Measurements from ENCODE around the gene SLC24A1. TPM values are rescaled to one million over a fixed set of nuclear protein-coding genes. Genes with fewer than 3 reads are reported as not detected.

SLC24A1 gene
- total and polyA plus RNA-seq, 2 of the 13 experiments (the other 11 are each of a cell fraction or from before 2014, with no cell fraction given) = 5.9 to 8.3 TPM

DNA sequence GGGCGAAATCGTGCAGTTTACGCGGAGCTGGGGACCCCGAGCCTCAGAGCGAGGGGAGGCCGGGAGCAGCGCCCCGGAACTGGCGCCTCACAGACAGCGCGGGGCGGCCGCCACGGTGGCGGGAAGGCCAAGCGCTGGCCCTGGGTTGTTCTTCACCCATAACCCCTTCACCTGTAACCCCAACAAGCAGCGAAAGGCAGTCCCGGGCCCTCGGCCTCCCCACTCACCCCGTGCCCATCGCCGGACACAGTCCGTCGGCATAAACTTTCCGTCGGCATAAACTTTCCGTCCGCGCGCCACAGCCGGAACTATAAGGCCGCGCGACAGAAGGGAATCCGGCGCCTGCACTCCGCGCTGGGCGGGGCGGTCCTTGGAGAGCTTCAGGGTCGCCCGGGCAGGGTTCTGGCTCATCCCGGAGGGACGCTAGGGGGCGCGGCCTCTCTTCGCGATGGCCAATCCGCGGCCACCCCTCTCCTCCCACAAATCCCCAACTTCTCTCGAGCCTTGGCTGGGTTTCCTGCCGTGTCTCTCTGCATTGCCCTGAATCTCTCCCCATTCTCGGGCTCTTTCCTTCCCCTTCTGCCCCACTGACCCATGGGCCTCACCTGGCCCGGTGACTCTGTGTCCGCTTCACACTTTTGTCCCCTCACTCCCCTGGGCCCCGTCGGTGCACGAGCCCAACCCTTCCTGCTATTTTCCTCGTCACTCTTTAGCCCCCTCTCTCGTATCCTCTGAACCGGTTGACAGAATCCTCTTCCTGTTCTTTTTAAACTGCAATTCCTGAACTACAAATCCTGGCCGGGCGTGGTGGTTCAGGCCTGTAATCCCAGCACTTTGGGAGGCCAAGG, 10.6 kb upstream of the SLC24A1 start, which contains the start of gene INTS14 (continued):
- TF ChIP-seq GTF2F1 (IDR thresholded peaks at IDR 0.05; ENCODE audit: low read length) (no peak), ZNF879 (CRISPR knock-in tag; IDR thresholded peaks at IDR 0.05) (0 out of 2 replicates have a peak, but pooled peaks have one; percentile 52), ZKSCAN5 (CRISPR knock-in tag; IDR thresholded peaks at IDR 0.05) (no peak), RBAK (CRISPR knock-in tag; IDR thresholded peaks at IDR 0.05) (no peak), ZC3H13 (CRISPR knock-in tag; IDR thresholded peaks at IDR 0.05) (peak; percentile 90), GTF3A (CRISPR knock-in tag; conservative IDR thresholded peaks at IDR 0.05) (peak; percentile 83), AHR (CRISPR knock-in tag; IDR thresholded peaks at IDR 0.05) (peak; percentile 96), ZFYVE20 (CRISPR knock-in tag; IDR thresholded peaks at IDR 0.05; ENCODE audit: borderline replicate concordance, low read depth) (no peak), MED13 (CRISPR knock-in tag; IDR thresholded peaks at IDR 0.05) (peak; percentile 46; the same call in 1 of the 2 replicates), ZSCAN9 (CRISPR knock-in tag; IDR thresholded peaks at IDR 0.05; ENCODE audit: borderline replicate concordance) (peak; percentile 95), CHD4 (IDR thresholded peaks at IDR 0.05; ENCODE audit: borderline replicate concordance, low read length) (no peak), SIN3A (IDR thresholded peaks at IDR 0.05; ENCODE audit: borderline replicate concordance, low read depth, low read length) (peak; percentile 87; the same call in 1 of the 2 replicates), SOX5 (CRISPR knock-in tag; IDR thresholded peaks at IDR 0.05; ENCODE audit: borderline replicate concordance) (peak; percentile 66; the same call in 1 of the 2 replicates), TRIM24 (CRISPR knock-in tag; IDR thresholded peaks at IDR 0.05) (no peak), DNMT3B (CRISPR knock-in tag; conservative IDR thresholded peaks at IDR 0.05) (no peak)
- TF ChIP-seq, protein P1, sequence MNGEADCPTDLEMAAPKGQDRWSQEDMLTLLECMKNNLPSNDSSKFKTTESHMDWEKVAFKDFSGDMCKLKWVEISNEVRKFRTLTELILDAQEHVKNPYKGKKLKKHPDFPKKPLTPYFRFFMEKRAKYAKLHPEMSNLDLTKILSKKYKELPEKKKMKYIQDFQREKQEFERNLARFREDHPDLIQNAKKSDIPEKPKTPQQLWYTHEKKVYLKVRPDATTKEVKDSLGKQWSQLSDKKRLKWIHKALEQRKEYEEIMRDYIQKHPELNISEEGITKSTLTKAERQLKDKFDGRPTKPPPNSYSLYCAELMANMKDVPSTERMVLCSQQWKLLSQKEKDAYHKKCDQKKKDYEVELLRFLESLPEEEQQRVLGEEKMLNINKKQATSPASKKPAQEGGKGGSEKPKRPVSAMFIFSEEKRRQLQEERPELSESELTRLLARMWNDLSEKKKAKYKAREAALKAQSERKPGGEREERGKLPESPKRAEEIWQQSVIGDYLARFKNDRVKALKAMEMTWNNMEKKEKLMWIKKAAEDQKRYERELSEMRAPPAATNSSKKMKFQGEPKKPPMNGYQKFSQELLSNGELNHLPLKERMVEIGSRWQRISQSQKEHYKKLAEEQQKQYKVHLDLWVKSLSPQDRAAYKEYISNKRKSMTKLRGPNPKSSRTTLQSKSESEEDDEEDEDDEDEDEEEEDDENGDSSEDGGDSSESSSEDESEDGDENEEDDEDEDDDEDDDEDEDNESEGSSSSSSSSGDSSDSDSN (CRISPR knock-in tag; IDR thresholded peaks at IDR 0.05) = peak; percentile 99
- TF ChIP-seq, protein P2, sequence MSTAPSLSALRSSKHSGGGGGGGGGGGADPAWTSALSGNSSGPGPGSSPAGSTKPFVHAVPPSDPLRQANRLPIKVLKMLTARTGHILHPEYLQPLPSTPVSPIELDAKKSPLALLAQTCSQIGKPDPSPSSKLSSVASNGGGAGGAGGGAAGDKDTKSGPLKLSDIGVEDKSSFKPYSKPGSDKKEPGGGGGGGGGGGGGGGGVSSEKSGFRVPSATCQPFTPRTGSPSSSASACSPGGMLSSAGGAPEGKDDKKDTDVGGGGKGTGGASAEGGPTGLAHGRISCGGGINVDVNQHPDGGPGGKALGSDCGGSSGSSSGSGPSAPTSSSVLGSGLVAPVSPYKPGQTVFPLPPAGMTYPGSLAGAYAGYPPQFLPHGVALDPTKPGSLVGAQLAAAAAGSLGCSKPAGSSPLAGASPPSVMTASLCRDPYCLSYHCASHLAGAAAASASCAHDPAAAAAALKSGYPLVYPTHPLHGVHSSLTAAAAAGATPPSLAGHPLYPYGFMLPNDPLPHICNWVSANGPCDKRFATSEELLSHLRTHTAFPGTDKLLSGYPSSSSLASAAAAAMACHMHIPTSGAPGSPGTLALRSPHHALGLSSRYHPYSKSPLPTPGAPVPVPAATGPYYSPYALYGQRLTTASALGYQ (CRISPR knock-in tag; IDR thresholded peaks at IDR 0.05) = peak; percentile 92
- TF ChIP-seq, protein P3, sequence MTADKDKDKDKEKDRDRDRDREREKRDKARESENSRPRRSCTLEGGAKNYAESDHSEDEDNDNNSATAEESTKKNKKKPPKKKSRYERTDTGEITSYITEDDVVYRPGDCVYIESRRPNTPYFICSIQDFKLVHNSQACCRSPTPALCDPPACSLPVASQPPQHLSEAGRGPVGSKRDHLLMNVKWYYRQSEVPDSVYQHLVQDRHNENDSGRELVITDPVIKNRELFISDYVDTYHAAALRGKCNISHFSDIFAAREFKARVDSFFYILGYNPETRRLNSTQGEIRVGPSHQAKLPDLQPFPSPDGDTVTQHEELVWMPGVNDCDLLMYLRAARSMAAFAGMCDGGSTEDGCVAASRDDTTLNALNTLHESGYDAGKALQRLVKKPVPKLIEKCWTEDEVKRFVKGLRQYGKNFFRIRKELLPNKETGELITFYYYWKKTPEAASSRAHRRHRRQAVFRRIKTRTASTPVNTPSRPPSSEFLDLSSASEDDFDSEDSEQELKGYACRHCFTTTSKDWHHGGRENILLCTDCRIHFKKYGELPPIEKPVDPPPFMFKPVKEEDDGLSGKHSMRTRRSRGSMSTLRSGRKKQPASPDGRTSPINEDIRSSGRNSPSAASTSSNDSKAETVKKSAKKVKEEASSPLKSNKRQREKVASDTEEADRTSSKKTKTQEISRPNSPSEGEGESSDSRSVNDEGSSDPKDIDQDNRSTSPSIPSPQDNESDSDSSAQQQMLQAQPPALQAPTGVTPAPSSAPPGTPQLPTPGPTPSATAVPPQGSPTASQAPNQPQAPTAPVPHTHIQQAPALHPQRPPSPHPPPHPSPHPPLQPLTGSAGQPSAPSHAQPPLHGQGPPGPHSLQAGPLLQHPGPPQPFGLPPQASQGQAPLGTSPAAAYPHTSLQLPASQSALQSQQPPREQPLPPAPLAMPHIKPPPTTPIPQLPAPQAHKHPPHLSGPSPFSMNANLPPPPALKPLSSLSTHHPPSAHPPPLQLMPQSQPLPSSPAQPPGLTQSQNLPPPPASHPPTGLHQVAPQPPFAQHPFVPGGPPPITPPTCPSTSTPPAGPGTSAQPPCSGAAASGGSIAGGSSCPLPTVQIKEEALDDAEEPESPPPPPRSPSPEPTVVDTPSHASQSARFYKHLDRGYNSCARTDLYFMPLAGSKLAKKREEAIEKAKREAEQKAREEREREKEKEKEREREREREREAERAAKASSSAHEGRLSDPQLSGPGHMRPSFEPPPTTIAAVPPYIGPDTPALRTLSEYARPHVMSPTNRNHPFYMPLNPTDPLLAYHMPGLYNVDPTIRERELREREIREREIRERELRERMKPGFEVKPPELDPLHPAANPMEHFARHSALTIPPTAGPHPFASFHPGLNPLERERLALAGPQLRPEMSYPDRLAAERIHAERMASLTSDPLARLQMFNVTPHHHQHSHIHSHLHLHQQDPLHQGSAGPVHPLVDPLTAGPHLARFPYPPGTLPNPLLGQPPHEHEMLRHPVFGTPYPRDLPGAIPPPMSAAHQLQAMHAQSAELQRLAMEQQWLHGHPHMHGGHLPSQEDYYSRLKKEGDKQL (CRISPR knock-in tag; IDR thresholded peaks at IDR 0.05; ENCODE audit: low read depth) = peak; percentile 69; the same call in 1 of the 2 replicates
- TF ChIP-seq, protein P4, sequence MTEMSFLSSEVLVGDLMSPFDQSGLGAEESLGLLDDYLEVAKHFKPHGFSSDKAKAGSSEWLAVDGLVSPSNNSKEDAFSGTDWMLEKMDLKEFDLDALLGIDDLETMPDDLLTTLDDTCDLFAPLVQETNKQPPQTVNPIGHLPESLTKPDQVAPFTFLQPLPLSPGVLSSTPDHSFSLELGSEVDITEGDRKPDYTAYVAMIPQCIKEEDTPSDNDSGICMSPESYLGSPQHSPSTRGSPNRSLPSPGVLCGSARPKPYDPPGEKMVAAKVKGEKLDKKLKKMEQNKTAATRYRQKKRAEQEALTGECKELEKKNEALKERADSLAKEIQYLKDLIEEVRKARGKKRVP (CRISPR knock-in tag; IDR thresholded peaks at IDR 0.05) = peak in 1 of 2 experiments; percentile 63; a peak in 2 of 4 replicates
